GM12865 (cell line): ENCODE data around the gene PLSCR4.

Experiments
- DNase-seq: peaks from one replicate; pipeline ENCODE4 v3.0.0; 2010; ENCODE audit warnings: low read depth
- H3K4me3 ChIP-seq: 2 replicates; pipeline ENCODE4 v1.5.1; 2011; ENCODE audit warnings: mild to moderate bottlenecking, low read depth, low read length, control low read depth
- CTCF ChIP-seq: IDR thresholded peaks from 2 replicates; pipeline ENCODE4 v1.5.1; 2011; ENCODE audit warnings: low read length, control low read depth, low read depth, inconsistent platforms; ENCODE audit not compliant: insufficient read depth; ENCODE audit errors: missing control alignments

Gene PLSCR4

DNA sequence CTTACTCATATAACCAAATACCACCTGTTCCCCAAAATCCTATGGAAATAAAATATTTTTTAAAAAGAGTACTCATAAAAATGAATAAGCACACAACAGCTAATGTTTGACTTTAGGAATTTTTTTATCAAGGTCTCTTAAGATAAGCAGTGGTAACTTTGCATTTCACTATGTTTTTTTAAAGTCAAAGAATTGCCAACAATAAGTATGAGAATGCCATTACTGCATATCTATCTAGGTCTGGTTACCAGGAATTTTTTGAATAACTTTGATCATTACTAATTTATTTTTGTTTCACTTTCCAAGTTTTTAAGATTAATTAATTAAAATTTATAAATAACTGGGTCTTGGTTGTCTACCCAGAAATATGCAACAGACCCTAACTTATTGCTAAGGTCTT lies 41.5 kb downstream of the PLSCR4 start:
- no peak for DNase-seq
- no peak overlapping the region for H3K4me3 ChIP-seq
- TF ChIP-seq CTCF: no peak

DNA sequence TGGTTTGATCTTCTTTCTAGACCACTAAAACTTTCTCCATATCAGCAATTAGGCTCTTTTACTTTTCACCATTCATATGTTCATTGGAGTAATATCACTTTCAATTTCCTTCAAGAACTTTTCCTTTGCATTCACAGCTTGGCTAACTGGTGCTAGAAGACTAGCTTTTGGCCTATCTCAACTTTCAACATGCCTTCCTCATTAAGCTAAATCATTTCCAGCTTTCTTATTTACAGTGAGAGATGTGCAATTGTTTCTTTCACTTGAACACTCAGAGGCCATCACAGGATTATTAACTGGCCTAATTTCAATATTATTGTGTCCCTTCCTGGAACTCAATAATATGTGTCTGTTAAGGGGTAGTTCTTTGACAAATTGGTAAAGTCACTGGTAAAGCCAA lies 47.1 kb downstream of the PLSCR4 start:
- no peak overlapping the region for H3K4me3 ChIP-seq
- no peak for TF ChIP-seq CTCF
- no peak for DNase-seq

- H3K4me3 ChIP-seq: no peak overlapping the region
- no peak for DNase-seq
- no peak for TF ChIP-seq CTCF
Measured at GRCh38 chr3:146200461-146201220, 50.3 kb downstream of the PLSCR4 start.

DNA sequence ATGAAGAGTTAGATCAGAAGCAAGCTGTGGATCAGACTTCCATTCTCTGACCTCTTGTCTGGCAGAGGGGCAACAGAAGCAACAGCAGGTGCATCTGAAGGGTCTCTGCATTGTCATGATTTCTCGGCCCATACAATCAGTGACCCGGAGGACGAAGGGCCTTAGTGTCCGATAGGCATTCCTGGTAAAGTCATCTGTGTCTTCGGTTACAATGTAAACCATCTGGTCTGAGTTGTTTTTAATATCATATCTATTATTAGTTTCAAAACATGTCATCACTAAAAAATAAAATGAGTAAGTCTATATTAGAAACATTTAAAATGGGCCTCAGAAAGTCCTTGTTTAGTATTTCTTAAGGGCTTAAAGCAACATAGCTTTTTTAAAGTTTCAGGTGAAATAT lies 51.1 kb downstream of the PLSCR4 start:
- TF ChIP-seq CTCF: no peak
- no peak overlapping the region for H3K4me3 ChIP-seq
- no peak for DNase-seq

DNA sequence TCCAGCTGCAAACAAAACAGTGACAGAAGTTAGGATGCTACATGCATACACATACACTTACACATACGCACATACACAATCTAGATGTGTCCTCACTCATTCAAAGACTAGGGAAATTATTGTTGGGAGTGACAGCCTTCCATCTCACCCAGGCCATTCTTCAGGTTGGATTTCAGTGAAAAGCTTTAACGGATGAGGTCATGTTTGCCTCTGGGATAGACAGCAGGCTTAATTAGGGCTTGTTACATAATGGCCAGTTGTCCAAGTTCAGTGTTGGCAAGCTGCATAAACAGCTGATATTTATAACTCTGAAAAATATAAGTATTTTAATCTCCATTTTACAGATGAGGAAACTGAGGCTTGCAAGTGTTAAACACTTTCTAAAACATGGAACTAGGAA lies 54.1 kb downstream of the PLSCR4 start:
- TF ChIP-seq CTCF: no peak

DNA sequence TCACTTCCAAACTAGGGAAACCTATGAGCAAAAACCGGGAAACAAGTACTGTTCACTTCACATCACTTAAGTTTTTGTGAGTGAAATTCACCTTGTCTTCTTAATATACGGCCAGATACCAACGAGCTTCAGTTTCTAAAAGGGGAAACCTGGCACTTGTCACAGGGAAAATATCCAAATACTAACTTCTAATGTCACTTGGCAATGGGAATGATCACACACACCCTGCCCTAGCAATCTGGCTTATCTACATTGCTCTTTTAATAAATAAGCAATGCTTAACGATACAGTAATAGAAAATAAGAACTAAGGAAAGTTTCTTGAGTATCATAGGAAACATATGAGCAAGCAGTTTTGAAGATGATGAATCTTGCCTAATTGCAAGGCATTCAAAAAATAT lies 55.3 kb downstream of the PLSCR4 start:
- no peak overlapping the region for H3K4me3 ChIP-seq
- no peak for TF ChIP-seq CTCF
- no peak for DNase-seq

More for the DNA sequence above, 54.1 kb downstream of the PLSCR4 start:
- DNase-seq: no peak
- no peak overlapping the region for H3K4me3 ChIP-seq

DNA sequence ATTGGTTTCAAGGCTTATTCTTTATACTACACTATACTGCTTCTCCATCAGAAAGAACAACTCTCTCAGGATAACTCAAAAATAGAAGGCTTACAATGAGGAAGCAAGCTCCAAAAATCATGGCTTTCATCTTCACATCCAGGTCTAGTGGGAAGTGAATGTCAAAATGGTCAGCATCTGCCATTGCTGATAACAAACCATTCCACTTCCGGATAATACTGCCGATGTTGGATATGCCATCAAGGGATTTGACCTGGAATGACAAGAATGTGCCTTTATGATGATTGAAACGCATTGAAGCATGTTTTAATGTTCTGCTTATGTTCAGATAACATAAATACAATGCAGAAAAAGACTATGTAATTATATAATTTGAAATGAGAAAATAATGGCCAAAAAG lies 55.9 kb downstream of the PLSCR4 start:
- TF ChIP-seq CTCF: no peak
- H3K4me3 ChIP-seq: no peak overlapping the region
- DNase-seq: no peak
